Measurements from ENCODE around the gene PPM1N.
"Not testable (repeated sequence)": the region's sequence is repeated elsewhere in the genome, so short reads cannot be mapped to it uniquely, and the experiment has no call there.

PPM1N gene

GRCh38 chr19:45510352-45510751 lies 12.1 kb downstream of the PPM1N start:
- not testable (repeated sequence) for DNase-seq

- DNase-seq: no peak
These were observed 12.8 kb downstream of the PPM1N start for GRCh38 chr19:45511074-45511473.

- no peak for DNase-seq
These were observed 14.7 kb downstream of the PPM1N start for GRCh38 chr19:45512881-45513483.

GRCh38 chr19:45514376-45515051 lies 16.3 kb downstream of the PPM1N start:
- DNase-seq: no peak

GRCh38 chr19:45515081-45515624 lies 16.9 kb downstream of the PPM1N start:
- no peak for DNase-seq

GRCh38 chr19:45515807-45516401 lies 17.7 kb downstream of the PPM1N start:
- DNase-seq: no peak

GRCh38 chr19:45517238-45517637 lies 19.0 kb downstream of the PPM1N start:
- no peak for DNase-seq

- DNase-seq: no peak
These were observed 19.6 kb downstream of the PPM1N start for GRCh38 chr19:45517641-45518468.

GRCh38 chr19:45518469-45518826 lies 20.2 kb downstream of the PPM1N start:
- no peak for DNase-seq

- no peak for DNase-seq
These were observed 24.0 kb downstream of the PPM1N start for GRCh38 chr19:45522010-45522941.

- DNase-seq: peak; percentile 58
These were observed 25.5 kb downstream of the PPM1N start for GRCh38 chr19:45523642-45524256.

GRCh38 chr19:45524575-45525129 lies 26.4 kb downstream of the PPM1N start:
- DNase-seq: no peak

- DNase-seq: no peak
These were observed 27.9 kb downstream of the PPM1N start for GRCh38 chr19:45526143-45526542.

- no peak for DNase-seq
These were observed 28.7 kb downstream of the PPM1N start for GRCh38 chr19:45526971-45527370.

GRCh38 chr19:45527731-45528130 lies 29.5 kb downstream of the PPM1N start:
- DNase-seq: no peak

GRCh38 chr19:45528149-45528743 lies 30.0 kb downstream of the PPM1N start:
- DNase-seq: no peak

- no peak for DNase-seq
These were observed 30.6 kb downstream of the PPM1N start for GRCh38 chr19:45528744-45529419.

GRCh38 chr19:45529420-45529785 lies 31.2 kb downstream of the PPM1N start:
- no peak for DNase-seq

- DNase-seq: no peak
These were observed 33.1 kb downstream of the PPM1N start for GRCh38 chr19:45531349-45531748.

GRCh38 chr19:45539459-45539858 lies 41.2 kb downstream of the PPM1N start:
- DNase-seq: no peak
